Uterus (tissue), 2 donors: ENCODE data around the gene PRDM11.

Experiments used
- CTCF ChIP-seq, 4 experiments: fragments of 200-600 bp in 2 of 4; fragments of 450-650 bp in 2 of 4; sonication (generic) in 2 of 4; IDR thresholded peaks; one replicate each; pipeline ENCODE4 v1.5.1; 2016 to 2019; ENCODE audit warnings: antibody characterized with exemption in 4 of 4, mild to moderate bottlenecking in 2 of 4, moderate library complexity in 1 of 4
- POLR2A ChIP-seq, 2 donors: fragments of 450-650 bp; IDR thresholded peaks; one replicate each; pipeline ENCODE4 v1.6.1; 2016; ENCODE audit warnings: antibody characterized with exemption in 2 of 2, mild to moderate bottlenecking in 1 of 2, moderate library complexity in 1 of 2

- TF ChIP-seq CTCF (IDR thresholded peaks at IDR 0.05) (no peak), POLR2A (IDR thresholded peaks at IDR 0.05) (peak; percentile 10 to 66)
Measured at GRCh38 chr11:45180848-45181192, 34.4 kb downstream of the PRDM11 start.
